Pancreas (tissue), 10 donors: ENCODE measurements around the gene MOB3B. TPM values are rescaled to one million over a fixed set of nuclear protein-coding genes. Genes with fewer than 3 reads are reported as not detected.

Source experiments
- ATAC-seq, 4 donors: fragments of 200-7000 bp; cut with Tn5 transposase; one replicate each; pipeline versions ENCODE4 v1.8.0 to v1.9.1; 2020; ENCODE audit warnings: mild to moderate bottlenecking in 4 of 4, moderate library complexity in 4 of 4
- DNase-seq, 6 donors: peaks; one replicate each; pipeline ENCODE4 v3.0.0-alpha.2; 2020
- FAIRE-seq: peaks from 2 replicates; lab custom pipeline; 2012; peaks lifted over from hg19 to GRCh38; lab: Jason Lieb, UNC
- H3K27ac ChIP-seq, 4 donors: fragments of 200-600 bp; sonication (generic); 1 replicate in 3 of 4; 2 replicates in 1 of 4; pipeline versions ENCODE4 v1.5.0 to v1.8.0; 2020
- H3K27me3 ChIP-seq, 4 donors: fragments of 200-600 bp; one replicate each; pipeline ENCODE4 v1.8.0; 2021
- H3K36me3 ChIP-seq, 3 donors: fragments of 200-600 bp; sonication (generic) in 1 of 3; one replicate each; pipeline versions ENCODE4 v1.5.0 to v1.8.0; 2020 to 2021
- H3K4me1 ChIP-seq, 3 donors: fragments of 200-600 bp; one replicate each; pipeline ENCODE4 v1.8.0; 2021
- H3K4me3 ChIP-seq, 4 donors: fragments of 200-600 bp; sonication (generic) in 2 of 4; one replicate each; pipeline versions ENCODE4 v1.5.0 to v1.8.0; 2020 to 2021
- H3K9me3 ChIP-seq, 4 donors: fragments of 200-600 bp; one replicate each; pipeline ENCODE4 v1.8.0; 2021
- CTCF ChIP-seq, 4 donors: fragments of 200-600 bp; sonication (generic) in 3 of 4; IDR thresholded peaks; one replicate each; pipeline versions ENCODE4 v1.5.0 to v1.8.0; 2021; ENCODE audit warnings: antibody characterized with exemption in 4 of 4
- WGBS, 2 donors: extraction: QIAGEN DNeasy Blood & Tissue Kit; methylation state at CpG; one replicate each; pipeline ENCODE4 v1.1.7; 2013; 5-methylcytosine and 5-hydroxymethylcytosine counted together
- intact Hi-C, 3 donors: fragments of 100-400 bp; cut with DNase I; formaldehyde crosslinking; loops; one replicate each; pipeline versions ENCODE4 v1.11.1 to v1.14.2; 2022
- polyA plus RNA-seq, 2 donors: library from polyadenylated mRNA; stranded (reverse); fragments of 200-250 nt; gene quantifications; one replicate each; pipeline ENCODE4 v1.2.3, GENCODE V29; 2013
- total RNA-seq, 6 donors: library from RNA; stranded (reverse); fragmentation: NEBNext Ultra II Directional in 4 of 6; extraction: Animal tissue kit (Norgen Biotek cat#: 25700) in 4 of 6; gene quantifications; one replicate each; pipeline versions ENCODE4 v1.2.1 to v1.2.4, GENCODE V29; 2021 to 2023
- donor health status: healthy with polysubstance abuse.
- donor health status: DM: no; HTN: no; CAD: no; lungs with moderate emphysema.
- donor health status: DM: no; HTN: no; CAD: no.
- donor health status: control.
- donor health status: control.
- donor health status: Bipolar disorder and iron deficiency.
- donor health status: DM: yes; HTN: yes; CAD: no.
- donor health status: DM: no; HTN: no; CAD: no.
- donor health status: DM: no; HTN: no; CAD: no.
- donor health status: DM: yes; HTN: yes; CAD: no.

The MOB3B gene
- total and polyA plus RNA-seq, 8 donors: 1.4 to 10.5 (median 4.0) TPM

- Histone ChIP-seq H3K36me3 (no peaks in the 10 kb centered on the region), H3K4me3 (no peak overlapping the region), H3K27me3 (no peaks in the 10 kb centered on the region), H3K4me1 (peaks cover 10 to 33% (median 13%) of the 10 kb centered on the region in 3 donors), H3K27ac (no peak overlapping the region), H3K9me3 (no peaks in the 10 kb centered on the region)
- intact Hi-C loops: loop anchor here in 1 of 3 donors (5.0 kb wide), 1 partner anchor 205 kb away; no protein-coding TSS in a partner anchor
- TF ChIP-seq CTCF (IDR thresholded peaks at IDR 0.05): no peak
- ATAC-seq (no peak), DNase-seq (no peak), FAIRE-seq (no peak)
- 87 to 91% methylated on average over 2 of the region's 2 CpGs for WGBS, 2 donors
Observed at GRCh38 chr9:27542508-27542907, 12.9 kb upstream of the MOB3B start.

GRCh38 chr9:27541740-27542139, 12.1 kb upstream of the MOB3B start:
- Histone ChIP-seq H3K9me3 (no peaks in the 10 kb centered on the region), H3K27ac (no peak overlapping the region), H3K4me3 (no peak overlapping the region), H3K36me3 (no peaks in the 10 kb centered on the region), H3K27me3 (no peaks in the 10 kb centered on the region), H3K4me1 (peaks cover 10 to 33% (median 13%) of the 10 kb centered on the region in 3 donors)
- no peak for FAIRE-seq
- 66 to 93% methylated on average over 4 of the region's 4 CpGs for WGBS, 2 donors
- no peak for TF ChIP-seq CTCF (IDR thresholded peaks at IDR 0.05)
- intact Hi-C loops: loop anchor here in 1 of 3 donors (5.0 kb wide), 1 partner anchor 204 kb away; no protein-coding TSS in a partner anchor
- ATAC-seq: no peak
- DNase-seq: no peak

- peaks cover 10 to 28% (median 13%) of the 10 kb centered on the region in 3 donors for H3K4me1 ChIP-seq
- ATAC-seq (no peak), DNase-seq (no peak), FAIRE-seq (no peak)
- H3K36me3 ChIP-seq: no peaks in the 10 kb centered on the region
- WGBS, 2 donors: 65 to 90% methylated on average over 1 of the region's 1 CpG
- TF ChIP-seq CTCF (IDR thresholded peaks at IDR 0.05): no peak
- no peak overlapping the region for H3K4me3 ChIP-seq
- peak overlapping the region in 2 of 4 donors; percentile 73 to 81 for H3K27ac ChIP-seq
- intact Hi-C loops: loop anchor here in 1 of 3 donors (5.0 kb wide), 1 partner anchor 203 kb away; no protein-coding TSS in a partner anchor
- no peaks in the 10 kb centered on the region for H3K9me3 ChIP-seq
- no peaks in the 10 kb centered on the region for H3K27me3 ChIP-seq
Observed at GRCh38 chr9:27540502-27540901, 10.9 kb upstream of the MOB3B start.

- Histone ChIP-seq H3K4me1 (peaks cover 10 to 28% (median 13%) of the 10 kb centered on the region in 3 donors), H3K9me3 (no peaks in the 10 kb centered on the region), H3K4me3 (no peak overlapping the region), H3K36me3 (no peaks in the 10 kb centered on the region), H3K27ac (peak overlapping the region in 2 of 4 donors; percentile 73 to 81), H3K27me3 (no peaks in the 10 kb centered on the region)
- intact Hi-C loops: loop anchor here in 2 of 3 donors (5.0 to 10.0 kb wide), 2 partner anchors 202 to 205 kb away; no protein-coding TSS in a partner anchor
- FAIRE-seq (no peak), ATAC-seq (peak; percentile 70 to 86 (median 73)), DNase-seq (peak in 2 of 6 donors; percentile 7 to 14)
- WGBS, 2 donors: 60 to 67% methylated on average over 5 of the region's 5 CpGs
- TF ChIP-seq CTCF (IDR thresholded peaks at IDR 0.05): no peak
Observed at GRCh38 chr9:27539479-27540441, 10.1 kb upstream of the MOB3B start.
